RKO (cell line): ENCODE measurements around the gene LCE3D.
"Not testable (repeated sequence)": the region's sequence is repeated elsewhere in the genome, so short reads cannot be mapped to it uniquely, and the experiment has no call there.

Experiments
- DNase-seq: peaks from one replicate; pipeline ENCODE4 v3.0.0-alpha.2; 2016; ENCODE audit warnings: low spot score

The LCE3D gene, protein sequence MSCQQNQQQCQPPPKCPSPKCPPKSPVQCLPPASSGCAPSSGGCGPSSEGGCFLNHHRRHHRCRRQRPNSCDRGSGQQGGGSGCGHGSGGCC

DNA sequence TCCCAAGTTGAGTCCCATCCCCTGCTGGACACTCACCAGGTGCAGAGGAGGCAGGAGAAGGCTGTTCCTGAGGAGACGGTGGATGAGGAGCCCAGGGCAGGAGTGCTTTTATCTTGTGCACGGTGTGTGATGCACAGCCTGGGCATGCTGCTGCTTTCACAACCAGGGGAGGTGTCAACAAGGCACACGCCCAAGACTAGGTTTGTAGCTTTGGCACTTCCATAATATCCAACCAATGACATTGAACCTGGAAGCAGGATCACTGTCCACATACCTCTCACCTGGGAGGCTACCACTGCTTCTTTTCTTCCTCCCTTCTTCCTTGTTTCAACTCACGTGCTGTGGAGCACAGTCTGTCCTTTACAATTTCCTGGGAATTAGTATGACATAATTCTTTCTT, at the start of gene LCE3D:
Gene LCE3D, minus strand, starts transcription at position 84 of the 400 bp plus-strand sequence. CDS start 580 bp downstream, outside the sequence.
- DNase-seq = no peak

DNA sequence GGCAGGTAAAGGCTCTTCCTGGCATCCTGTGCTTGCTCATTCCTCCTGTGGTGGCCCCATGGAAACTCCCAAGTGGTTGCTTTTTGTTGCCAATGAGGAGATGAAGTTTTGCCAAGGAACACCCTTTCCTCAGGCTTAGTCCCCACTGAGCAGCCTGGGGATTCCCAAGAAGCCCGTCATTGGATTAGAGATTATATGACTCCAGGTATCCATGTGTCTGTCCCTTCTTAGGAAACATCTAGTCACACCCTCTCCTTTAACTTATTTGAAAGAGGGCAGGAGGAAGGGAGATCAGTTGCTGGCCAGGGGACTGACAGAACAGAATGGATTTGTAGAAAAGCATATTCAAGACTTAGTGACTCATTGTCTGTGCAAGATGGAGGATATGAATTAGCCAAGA, 46.4 kb upstream of the LCE3D start:
- DNase-seq = no peak

DNA sequence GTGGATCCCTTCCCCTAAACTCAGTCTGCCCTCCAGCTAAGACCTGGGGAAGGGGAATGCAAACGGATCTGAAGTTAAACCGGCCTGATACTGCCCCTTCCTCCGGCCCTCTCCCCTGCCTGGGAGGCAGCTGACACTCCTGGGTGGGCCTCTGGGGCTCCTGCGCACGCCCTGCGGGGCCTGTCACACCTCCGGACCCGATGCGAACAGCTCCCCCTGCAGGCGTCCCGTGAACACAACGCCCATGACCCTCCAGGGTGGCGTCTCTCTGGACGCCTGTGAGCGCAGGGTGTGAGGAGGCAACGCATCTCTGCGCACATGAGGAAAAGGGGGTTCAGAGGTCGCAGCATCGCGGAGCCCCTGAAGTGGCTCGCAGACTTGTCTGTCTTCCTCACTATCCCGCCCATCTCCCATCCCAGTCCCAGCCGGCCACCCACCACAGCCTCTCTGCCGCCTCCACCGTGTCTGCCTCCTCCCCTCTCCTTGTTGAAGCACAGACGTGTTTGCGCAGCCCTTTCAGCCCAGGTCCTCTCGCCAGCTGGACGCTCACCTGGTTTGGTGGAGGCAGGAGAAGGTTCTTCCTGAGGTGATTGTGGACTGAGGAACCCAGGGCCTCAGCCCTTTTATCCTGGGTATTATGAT, 43.0 kb upstream of the LCE3D start:
- no peak for DNase-seq

DNA sequence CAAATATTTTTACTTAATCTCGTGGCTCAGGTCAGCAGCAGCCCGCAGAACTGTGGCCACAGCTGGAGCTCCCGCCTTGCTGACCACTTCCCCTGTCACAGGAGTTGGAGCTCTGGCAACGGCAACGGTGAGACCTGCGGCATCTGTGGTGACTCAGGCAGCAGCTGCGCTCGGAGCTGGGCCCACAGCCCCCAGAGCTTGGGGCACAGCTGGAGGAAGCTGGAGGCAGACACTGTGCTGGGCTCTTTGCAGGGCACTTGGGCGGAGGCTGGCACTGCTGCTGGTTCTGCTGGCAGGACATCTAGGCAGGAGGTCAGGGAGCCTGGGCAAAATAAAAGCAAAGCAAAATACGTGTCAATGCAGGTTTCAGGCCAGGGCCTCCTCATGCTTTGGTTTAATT, 42.5 kb upstream of the LCE3D start, which contains the start of gene LCE3A:
Gene LCE3A, minus strand, starts transcription at position 301 of the 400 bp plus-strand sequence. Its CDS starts 0 bp downstream, at position 301.
- DNase-seq = no peak

DNA sequence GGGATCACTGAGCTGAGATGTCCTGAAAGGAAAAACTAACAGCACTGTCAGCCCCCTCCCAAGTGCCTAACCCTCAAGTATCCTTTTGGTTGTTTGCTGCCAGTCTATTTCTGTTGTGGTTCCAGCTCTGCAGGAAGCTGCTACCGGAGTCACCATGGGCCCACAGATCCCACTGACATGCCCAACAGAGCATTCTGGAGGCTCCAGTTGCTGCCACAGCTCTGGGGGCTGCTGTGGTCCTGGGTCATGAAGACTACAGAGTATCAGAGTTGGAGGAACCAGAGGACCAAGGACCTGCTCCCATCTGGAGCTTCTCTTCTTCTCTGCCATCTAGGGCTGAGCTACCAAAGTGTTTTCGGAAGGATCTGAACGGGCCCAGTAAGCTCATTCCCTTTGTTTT, 41.7 kb upstream of the LCE3D start:
- DNase-seq = no peak

DNA sequence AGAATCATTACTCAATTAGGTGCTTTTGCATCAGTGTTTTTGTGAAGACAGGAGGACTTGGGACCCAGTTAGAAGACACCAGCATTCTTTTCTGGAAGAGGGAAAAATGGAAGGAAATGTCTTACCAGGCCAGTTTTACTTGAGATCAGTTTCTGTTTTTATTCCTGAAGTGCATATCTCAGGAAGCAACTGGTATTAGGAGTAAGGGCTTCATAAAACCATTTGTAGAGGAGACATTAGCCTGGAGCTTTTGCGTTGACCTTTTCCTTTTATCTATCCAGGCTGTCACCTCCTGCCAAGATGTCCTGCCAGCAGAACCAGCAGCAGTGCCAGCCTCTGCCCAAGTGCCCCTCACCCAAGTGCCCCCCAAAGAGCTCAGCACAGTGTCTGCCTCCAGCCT, 33.2 kb upstream of the LCE3D start, which contains the start of gene LCE3B:
Gene LCE3B, plus strand, starts transcription at position 301 of the 400 bp plus-strand sequence. Its CDS starts 0 bp downstream, at position 301.
- no peak for DNase-seq

DNA sequence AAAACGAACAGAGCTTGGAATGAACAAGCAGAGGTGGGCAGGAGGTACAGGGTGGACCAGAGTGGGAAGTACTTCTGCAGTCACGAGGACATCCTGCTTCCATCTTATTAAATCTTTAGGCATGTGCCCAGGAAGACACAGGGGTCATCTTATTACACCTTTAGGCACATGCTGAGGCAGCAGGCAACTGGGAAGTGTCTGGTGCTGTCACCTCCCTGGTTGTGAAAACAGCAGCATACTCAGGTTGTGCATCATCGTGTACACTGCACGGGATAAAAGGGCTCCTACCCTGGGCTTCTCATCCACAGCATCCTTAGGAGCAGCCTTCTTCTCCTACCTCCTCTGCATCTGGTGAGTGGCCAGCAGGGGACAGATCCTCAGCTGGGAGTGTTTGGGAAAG, 19.6 kb upstream of the LCE3D start, which contains the start of gene LCE3C:
Gene LCE3C, plus strand, starts transcription at position 301 of the 400 bp plus-strand sequence. CDS start 498 bp downstream, outside the sequence.
- DNase-seq = no peak

DNA sequence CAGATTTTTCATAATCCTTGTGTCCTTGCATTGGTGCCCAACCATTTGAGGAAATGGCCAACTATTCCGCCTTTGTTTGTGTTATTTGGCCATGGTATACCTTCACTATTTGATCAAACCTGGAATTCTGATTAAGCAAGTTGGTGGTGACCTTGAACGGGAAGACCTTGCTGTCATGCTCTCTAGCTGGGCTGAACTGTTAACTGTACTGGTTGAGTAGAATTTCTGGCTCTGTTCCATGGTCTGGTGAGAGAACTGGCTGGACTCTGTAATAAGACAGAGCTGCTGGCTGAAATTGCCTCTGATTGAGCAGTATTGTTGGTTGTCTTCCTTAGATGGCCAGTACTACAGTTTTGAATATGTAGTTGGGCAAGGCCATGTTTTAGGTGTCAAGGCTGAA, 16.7 kb upstream of the LCE3D start:
- DNase-seq = no peak

DNA sequence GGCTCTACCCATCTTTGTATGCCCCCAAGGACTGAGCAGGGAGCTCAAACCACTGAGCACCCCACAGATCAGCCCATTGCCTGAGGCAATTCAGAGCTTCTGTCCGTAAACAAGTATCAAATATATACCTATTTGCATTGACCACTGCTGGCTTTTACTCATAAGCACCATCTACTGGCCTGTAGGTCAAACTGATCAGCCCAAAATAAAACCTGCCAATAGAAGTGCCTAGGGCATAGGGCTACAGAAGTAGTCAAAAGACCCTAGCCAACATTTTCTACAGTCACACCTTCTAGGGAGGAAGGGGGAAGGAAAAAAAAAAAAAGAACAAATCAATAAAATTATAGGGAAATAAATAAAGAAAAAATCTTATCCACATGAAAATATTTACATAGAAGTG, 5.3 kb upstream of the LCE3D start:
- no peak for DNase-seq

DNA sequence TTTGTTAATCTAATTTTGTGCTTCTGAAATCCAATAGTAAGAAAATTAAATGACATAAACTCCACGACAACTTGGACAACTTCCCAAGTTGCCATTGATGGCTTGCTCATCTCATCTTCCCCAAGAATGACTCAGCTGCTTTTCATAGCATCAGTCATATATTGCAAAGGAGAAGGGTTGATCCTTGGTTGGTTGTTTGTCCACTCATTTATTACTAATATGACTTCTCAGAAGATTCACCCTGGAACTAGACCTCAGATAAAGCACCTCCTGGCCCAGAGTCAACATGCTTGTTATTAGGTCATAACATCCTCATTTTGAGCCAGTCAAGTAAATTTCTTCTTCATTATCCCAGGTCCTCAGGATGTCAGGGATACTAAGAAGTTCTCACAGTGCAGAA, 2.3 kb upstream of the LCE3D start:
- DNase-seq = peak; percentile 56

DNA sequence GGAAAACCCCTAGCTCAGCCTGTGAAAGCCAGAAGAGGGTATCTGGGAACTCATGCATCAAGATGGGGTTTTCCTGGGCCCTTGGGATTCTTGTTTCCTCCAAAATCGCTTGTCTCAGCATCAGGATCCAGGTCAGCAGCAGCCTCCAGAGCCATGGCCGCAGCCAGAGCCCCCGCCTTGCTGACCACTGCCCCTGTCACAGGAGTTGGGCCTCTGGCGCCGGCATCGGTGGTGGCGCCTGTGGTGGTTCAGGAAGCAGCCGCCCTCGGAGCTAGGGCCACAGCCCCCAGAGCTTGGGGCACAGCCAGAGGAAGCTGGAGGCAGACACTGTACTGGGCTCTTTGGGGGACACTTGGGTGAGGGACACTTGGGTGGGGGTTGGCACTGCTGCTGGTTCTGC, 790 bp downstream of the LCE3D start:
- not testable (repeated sequence) for DNase-seq

DNA sequence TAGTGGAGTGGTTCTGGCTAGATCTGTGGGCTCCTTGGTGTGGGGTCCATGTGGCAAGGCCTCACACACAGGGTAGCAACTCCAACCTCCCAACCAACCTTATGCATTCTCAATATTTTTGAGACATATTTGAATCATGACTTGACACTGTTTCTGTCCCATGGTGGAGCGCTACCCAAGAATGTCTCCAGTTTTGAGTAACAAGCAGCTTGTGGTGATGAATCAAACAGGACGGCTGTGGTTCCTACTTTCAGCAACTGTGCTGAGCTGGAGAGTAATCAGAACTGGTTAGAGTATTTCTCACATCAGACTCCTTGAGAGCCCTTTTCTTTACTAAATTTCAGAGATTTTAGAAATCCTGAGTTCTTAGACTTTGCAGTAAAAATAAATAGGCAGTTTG, 3.1 kb downstream of the LCE3D start:
- no peak for DNase-seq

DNA sequence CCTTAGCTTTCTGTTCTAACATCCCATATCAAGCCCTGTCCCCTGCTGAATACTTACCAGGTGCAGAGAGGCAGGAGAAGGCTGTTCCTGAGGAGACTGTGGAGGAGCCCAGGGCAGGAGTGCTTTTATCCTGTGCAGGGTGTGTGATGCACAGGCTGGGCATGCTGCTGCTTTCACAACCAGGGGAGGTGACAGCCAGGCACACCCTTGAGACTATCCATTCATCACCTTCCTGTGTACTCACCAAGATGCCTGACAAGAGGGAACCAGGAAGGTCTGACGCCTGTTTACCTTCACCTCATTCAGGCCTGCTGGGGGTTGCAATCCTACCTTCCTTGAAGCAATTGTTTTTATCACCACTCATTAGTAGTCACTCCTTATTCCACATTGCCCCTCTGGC, 13.6 kb downstream of the LCE3D start, which contains the start of gene LCE3E:
Gene LCE3E, minus strand, starts transcription at position 100 of the 400 bp plus-strand sequence. CDS start 572 bp downstream, outside the sequence.
- no peak for DNase-seq

DNA sequence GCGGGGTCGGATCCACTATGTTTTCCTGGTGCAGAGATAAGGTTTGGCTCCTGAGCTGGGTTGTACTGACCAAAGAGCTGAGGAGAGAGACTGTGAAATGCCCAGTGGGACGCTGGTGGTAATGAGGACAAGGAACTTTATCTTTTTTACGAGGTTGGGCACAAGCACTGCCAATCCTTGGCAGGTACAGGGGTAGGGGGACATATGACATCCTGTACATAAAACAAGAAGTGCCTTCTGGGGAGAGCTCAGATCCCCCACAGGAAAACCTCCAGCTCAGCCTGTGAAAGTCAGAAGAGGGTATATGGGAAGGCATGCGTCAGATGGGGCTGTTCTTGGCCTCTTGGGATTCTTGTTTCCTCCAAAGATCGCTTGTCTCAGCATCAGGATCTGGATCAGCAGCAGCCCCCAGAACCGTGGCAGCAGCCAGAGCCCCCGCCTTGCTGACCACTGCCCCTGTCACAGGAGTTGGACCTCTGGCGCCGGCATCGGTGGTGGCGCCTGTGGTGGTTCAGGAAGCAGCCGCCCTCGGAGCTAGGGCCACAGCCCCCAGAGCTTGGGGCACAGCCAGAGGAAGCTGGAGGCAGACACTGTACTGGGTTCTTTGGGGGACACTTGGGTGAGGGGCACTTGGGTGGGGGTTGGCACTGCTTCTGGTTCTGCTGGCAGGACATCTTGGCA, 14.6 kb downstream of the LCE3D start:
- DNase-seq = no peak

DNA sequence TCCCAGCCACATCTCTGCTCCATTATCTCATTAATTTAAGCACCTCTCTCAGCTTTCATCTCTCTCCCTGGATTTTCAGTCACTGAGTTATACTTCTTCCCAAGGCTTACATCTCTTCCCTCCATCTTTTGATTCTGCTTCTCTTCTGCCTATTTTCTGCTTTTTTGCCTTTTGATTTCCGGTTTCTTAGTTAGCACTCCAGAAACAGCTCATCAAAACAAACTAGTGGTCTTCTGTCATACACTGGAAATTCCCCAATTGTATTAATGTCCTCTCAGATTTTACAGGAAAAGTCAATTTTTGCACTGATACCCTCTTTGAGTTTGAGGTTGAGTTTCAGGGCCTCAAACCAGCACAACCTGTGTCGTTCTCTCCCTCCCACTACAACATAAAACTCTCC, 15.2 kb downstream of the LCE3D start:
- no peak for DNase-seq

DNA sequence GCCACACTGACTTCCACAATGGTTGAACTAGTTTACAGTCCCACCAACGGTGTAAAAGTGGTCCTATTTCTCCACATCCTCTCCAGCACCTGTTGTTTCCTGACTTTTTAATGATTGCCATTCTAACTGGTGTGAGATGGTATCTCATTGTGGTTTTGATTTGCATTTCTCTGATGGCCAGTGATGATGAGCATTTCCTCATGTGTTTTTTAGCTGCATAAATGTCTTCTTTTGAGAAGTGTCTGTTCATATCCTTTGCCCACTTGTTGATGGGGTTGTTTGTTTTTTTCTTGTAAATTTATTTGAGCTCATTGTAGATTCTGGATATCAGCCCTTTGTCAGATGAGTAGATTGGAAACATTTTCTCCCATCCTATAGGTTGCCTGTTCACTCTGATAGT, 32.0 kb downstream of the LCE3D start:
- DNase-seq = not testable (repeated sequence)

DNA sequence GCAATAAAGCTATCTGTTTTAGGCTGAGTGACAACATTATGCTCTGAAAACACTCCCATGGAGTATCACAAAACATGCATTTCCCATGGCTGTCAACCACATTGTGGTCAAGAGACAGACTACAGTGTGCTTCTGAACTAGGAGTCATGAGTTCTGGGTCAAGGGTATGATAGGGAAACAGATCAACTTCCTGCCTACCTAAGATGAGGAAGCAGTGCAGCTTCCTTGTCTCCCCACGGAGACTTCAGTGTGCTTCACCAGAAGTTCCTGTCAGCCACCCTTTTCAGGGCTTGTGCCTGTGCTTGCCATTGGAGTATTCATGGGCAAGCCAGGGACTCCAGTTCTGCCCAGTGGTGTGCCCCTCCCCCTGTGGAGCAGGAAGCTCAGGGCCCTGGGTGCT, 33.6 kb downstream of the LCE3D start:
- no peak for DNase-seq

DNA sequence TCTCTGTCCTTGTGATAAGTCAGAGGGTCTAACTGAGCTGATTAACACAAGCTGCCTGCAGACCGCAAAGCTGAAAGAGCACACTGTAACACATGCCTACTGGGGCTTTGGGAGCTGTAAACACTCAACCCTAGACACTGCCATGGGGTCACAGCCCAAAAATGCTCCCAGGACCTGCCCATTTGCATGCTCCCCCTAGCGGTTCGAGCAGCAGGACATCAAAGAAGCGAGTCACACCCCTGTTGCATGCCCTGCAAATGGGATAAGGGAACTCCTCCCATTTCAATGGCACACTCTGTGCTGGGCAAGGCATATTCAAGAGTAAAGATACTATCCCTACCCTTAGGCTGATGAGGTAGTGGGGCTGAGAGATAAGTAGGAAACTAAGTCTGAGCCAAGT, 36.5 kb downstream of the LCE3D start:
- DNase-seq = no peak

DNA sequence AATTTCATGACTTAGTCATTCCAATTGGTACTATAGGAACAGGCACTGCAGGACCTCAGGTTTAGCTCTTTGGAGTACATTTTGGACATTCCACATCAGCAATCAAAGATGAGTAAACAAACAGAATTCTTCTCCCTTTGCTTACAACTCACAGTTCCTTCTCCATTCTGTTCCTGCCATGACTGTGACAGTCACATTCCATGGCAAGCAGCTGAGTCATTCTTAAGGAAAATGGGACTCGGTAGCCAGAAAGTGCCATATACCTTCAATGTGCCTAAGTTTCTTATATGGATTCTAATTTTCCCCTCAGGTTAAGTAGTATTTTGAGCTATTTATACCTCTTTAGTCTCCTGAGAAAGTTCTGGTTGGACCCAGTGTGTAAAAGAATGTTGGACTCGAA, 40.4 kb downstream of the LCE3D start:
- DNase-seq = no peak

DNA sequence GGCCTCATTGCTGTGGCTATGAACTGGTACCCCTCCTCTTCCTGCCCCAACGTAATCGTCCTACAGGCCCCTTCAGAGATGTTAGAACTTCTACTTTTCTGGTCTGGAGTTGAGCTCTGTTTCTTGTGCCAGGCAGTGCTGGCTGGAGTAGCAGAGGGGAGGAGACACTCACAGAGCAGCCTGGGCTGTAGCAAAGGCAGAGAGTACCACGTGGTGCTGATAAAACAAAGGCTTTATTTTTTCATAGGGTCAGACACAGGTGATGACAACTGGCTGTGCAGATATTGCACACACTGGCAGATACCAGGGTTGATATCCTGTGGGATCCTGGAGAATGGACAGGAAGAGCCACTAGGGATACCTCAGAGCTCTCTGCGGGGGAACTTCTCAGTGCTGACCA, 42.8 kb downstream of the LCE3D start:
- no peak for DNase-seq

DNA sequence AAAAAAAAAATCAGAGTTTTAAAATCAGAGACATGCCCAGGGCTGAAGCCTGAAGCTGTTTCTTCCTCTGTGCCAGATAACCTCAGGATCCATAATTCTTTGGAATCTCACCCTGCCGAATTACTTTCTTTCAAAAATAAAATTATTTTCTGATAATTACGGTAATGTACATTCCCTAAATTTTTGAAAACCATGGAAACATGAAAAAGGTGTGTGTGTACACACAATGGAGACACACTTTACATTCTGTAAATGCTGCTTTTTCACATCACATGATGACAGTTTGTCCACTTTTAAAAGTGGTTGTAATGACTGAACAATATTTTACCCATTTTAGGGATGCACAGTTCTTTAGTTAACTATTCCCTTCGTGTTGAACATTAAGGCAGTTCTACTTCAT, 44.5 kb downstream of the LCE3D start:
- no peak for DNase-seq

DNA sequence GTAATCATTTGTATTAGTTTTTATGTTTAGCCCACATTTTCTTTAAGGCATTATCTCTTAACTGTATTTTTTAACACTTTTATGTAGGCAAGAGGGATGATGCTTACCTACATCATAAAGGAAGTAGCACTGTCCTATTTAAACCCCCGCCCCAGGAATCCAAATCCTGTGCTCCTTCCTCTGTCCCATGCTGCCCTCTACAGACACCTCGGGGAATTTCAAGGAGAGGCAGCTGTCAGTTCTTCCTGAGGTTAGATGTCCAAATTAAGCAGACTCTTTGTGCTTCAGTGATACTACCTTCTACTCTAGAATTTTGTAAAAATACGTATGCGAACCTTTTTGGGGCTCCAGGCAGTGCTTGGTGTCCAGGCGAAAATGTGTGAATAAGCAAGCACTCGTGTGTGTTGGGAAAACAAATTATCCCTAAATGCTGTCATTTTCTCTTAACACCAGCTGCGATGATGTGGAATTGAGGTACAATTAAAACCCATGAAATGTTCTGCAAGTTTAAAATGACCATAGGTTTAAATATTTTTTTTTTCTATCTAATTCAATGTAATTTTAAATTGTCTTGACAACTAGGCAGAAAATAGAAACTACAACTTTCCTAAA, 46.9 kb downstream of the LCE3D start:
- peak; percentile 48 for DNase-seq
